Endometrial microvascular endothelial cells (primary cell): ENCODE measurements around the gene CHST3. TPM values are rescaled to one million over a fixed set of nuclear protein-coding genes. Genes with fewer than 3 reads are reported as not detected.
"Not testable (repeated sequence)": the region's sequence is repeated elsewhere in the genome, so short reads cannot be mapped to it uniquely, and the experiment has no call there.

Source experiments
- in situ Hi-C: cut with HindIII; loops from 2 replicates; pipeline ENCODE4 v1.10.0; 2017; ENCODE audit warnings: low sequenced_read_pairs, low pct_unique_long_range_greater_than_20kb; ENCODE audit errors: inconsistent ontology term
- total RNA-seq: library from RNA; depleted of rRNA; stranded (reverse); fragments of >200 nt; gene quantifications from one replicate; pipeline ENCODE4 v1.2.3, GENCODE V29; 2015; ENCODE audit errors: inconsistent ontology term

CHST3 gene
- total RNA-seq, 1 donor from 2014 or later, result 6.8 TPM

DNA sequence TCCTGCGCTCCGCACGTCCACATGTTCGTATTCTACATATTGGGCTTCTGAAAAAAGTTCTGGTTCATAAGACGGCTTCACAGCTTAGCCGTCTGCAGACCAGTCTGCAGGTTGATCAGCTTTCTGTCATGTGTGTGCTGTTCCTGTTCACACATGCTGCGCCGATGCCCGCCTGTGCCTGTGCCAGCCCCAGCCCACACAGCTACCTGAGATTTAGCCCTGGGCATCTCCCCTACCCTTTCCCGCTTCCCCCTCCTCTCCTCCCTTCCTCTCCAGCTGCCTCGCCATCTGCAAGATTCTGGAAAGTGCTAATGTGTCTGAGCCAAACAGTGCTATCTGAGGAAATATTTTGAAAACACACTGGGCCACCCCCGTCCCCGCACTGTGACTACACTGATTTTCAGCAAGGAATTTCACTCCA, 7.1 kb downstream of the CHST3 start:
- in situ Hi-C loops, result no loop called here

DNA sequence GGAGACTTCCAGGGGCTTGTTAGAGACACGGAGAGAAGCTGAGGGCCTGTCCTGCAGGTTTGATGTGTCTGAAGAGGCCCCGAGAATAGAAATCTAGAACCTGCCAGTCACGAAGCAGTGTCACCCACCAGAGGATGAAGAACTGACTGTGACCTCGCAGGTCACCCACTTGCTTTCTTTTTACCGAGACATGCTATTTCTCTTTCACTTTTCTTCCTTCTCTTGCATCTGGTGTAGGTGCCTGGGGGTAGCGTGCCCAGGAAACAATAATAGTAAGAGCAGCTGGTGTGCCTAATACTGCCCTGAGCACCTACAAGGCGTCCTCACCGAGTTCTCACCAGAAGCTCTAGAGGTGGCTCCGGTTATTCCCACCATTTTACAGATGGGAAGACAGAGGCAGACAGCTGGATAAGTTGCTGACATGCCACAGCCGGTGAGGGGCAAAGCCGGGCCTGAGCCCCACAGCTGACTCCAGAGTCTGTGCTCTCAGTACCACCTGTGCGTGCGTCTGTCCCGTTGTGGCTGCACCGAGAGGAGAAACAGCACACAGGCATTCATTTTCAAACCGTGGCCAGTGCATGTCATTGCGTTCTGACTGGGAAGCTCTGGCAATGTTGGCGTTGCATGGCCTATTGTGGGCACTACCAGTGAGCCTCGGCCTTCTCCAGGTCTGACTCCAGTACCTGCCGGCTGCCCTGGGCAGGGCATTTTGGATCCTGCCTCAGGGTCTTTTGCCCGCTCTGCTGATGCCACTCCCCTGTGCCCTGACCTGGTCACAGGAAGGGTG, 7.8 kb downstream of the CHST3 start:
- in situ Hi-C loops, result no loop called here

DNA sequence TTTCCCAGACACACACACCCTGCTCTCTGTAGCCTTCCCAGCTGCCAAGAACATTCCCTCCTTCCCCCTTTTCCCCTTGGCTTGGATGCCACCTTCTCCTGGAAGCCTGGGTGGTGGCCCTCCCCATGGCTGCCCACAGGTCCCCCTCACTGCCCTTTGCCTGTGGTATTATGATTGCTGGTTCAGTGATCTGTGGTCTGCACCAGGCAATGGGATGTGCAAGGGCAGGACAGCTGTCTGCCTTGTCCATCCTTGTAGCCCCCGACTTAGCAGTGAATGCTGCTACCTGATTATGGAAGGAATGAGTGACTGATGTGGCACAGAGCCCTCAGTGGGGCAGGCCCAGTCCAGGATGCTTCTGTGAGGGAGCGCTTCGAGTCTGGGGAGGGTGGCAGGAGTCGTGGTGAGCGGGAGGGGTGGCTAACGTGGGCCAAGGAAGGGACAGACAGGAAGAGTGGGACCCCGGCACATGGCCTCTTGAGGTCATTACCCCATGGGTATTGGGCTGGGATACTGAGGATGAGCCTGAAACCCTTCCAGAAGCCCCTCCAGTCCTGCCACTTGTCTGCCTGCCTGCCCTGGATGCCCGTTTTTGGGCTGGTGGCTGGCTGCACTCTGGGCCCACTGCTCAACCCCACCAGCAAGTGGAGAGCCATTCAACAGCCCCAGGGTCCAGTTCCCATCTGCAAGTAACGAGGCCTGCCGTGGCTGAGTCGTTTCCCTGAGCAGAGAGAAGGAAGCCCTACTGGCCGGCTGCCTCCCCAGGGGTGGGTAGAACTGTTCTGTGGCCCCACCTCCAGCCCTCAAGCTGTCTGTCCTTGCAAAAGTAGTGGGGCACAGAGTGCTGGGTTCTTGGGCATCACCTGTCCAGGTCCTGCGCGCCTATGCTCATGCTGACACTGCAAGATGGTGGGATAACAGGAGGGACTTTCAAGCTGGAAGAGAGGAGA, 8.8 kb downstream of the CHST3 start:
- in situ Hi-C loops, result no loop called here

DNA sequence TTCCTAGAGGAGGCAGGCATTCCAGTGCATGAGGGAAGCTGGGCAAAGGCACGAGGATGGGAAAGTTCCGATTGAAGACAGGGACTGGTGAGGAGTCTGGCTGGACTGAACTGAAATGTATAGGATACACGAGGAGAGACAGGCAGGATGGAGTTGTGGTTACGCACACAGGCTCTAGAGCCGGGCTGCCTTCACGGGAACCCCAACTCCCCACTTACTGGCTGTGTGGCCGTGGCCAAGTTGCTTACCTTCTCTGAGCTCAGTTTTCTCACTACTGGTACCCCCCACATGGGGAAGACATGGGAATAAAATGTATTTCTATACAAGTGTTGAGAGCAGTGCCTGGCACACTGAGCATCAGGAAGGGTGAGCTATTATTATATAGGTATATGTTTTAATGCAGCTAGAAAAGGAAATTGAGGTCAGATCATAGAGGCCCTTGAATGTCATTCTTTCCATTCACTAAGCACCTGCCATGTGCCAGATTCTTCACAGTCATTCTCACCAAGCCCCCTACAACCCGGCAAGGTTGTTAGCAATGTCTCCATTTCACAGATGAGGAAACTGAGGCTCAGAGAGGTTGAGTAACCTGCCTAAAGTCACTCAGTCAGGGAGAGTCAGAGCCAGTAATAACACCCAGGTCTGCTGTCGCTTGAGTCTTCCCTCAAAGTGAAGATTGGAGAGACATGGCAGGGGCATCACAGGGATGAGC, 9.7 kb downstream of the CHST3 start:
- in situ Hi-C loops, result no loop called here

DNA sequence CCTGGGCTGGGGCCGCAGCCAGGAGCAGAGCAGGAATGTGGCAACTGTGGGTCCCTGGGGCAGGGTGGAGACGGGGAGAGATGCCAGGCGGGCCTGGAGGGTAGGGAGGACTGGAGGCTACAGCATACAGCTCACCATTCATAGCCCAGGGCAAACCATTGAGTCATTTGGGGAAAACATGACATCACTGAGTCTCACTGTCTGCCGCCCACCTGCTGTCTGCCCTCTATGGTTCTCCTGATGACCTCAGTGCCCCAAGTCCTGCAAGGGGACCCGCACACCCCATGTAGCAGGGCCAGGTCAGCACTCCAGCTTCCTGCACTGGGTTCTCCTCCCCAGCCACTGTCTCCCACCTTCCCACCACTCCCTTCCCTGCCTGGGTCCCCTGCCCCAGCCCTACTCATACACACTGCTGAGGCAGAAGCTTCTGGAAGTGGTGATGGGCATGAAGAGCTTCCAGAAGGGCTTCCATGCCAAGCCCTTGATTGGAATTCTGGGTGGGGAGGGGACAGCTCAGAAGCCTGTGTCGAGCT, 10.4 kb downstream of the CHST3 start:
- in situ Hi-C loops, result no loop called here

DNA sequence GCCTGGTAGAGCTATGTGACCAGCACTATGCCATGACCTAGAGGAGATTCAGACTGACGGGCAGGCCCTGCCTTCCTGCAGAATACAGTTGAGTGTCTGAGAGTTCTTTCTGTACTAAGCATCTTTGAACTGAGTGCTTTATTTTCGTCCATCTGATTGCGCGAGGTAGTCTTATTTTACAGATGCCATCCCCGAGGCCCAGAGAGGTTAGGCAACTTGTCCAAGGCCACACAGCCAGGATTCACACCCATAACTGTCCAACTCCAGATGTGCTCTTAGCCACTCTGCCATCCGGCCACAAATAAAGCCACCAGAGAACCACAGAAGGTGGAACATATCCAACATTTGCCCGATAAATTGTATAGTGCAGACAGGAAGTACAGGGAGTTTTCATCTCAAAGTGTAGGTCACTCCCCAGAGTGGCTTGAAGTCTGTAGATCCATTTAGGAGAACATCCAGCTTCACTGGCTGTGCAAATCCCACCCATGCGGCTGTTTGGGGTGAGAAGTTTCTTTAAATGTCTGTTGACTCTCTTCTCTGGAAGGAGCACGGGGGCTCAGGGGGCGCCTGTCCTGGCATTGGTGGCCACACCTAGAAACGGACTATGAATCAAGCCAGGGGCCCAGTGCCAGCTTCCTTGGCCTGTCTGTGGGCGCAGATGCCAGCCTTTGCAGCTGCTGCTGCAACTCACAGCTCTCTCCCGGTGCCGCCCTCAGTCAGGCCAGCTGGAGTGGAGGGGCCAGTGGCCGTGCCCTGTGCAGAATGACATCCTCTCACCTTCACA, 11.1 kb downstream of the CHST3 start:
- in situ Hi-C loops, result no loop called here

DNA sequence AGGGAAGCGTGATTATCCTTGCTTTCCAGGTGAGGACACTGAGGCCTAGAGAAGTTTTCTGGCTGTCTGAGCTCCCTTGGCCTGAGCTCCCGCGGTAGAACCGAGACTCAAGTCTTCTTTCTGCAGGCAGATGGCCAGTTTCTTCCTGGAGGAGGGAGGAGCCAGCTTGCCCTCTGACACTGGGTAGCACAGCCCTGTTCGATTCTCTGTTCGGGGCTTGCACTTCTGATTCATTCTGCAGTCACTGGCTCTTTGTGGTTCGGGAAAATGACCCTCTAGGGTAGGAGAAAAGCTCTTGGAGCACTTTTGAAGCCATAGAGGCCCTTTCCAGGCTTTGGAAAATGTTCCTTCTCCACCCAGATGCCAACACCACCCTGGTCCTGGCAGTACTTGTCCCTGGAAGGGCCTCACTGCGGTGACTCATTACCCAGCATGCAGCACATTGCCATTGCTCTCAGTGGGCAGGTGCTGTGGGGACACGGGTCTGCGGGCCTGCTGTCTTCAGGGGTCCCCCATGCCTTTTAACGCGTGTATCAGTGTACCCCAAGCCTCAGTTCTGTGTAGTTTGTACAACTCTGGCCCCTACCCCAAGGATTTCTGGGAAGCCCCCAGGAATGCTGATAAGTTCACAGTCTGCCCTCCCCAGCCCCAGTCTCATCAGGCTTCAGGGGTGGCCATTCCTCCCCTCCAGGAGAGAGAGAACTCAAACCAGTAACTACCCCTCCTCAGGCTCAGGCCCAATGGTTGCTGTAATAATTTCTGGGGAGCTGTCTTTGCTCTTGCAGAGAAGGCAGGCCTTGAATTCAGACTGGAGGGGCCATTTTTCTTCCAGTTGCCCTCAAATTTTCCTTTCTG, 11.9 kb downstream of the CHST3 start:
- in situ Hi-C loops, result no loop called here

DNA sequence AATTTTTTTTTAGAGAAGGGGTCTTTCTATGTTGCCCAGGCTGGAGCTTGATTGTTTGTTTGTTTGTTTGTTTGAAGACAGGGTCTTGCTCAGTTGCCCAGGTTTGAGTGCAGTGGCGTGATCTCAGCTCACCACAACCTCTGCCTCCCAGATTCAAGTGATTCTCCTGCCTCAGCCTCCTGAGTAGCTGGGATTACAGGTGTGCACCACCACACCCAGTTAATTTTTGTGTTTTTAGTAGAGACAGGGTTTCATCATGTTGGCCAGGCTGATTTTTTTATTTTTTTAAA, 13.4 kb downstream of the CHST3 start:
- in situ Hi-C loops, result not testable (repeated sequence)

DNA sequence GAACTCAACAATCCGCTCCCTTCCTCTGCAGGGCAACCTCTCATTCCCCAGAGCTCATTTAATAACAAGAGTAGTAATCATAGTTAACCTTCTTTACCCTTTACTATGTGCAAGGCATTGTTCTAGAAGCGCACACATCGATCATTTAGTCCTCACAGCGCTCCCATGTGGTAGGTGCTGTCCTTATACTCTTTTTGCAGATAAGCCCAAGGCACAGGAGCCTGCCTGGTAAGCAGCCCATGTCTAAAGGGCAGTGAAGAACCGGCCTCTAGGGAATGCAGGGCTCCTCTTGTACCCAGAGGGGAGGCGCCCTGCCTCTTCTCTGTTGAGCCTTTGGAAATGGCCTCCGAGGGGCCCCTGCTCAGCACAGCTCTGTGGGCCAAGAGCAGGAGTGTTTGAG, 14.3 kb downstream of the CHST3 start:
- in situ Hi-C loops, result no loop called here

DNA sequence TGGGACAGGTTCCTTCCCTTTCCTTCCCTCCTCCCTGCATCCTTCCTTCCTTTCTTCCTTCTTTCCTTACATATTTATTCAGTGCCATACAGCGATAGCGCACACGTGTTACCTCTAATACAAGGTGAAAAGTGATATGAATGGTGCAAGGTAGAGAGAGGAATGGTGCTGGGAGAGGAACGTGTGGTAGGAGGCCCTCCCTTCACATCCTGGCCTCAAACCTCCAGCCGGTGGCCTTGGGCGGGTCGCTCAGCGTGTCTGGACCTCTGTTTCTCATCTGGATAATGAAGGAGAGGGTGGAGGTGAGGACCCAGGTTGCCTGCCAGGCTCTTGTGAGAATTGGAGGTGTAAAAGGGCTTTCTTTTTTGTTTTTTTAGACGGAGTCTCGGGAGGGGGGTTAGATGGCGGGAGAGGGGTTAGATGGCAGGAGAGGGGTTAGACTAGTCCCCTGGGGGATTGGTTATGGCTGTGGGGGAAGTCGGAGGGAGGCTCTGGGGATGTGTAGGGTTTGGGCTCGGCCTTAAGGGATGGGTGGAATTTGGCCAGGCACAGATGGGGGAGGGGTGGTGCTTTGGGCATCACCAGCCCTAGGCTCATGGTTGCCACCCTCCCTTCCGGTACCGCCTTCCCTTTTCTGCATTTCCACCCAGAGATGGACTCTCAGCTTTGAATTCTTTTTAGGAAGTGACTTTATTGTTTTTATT, 14.9 kb downstream of the CHST3 start:
- in situ Hi-C loops, result no loop called here

DNA sequence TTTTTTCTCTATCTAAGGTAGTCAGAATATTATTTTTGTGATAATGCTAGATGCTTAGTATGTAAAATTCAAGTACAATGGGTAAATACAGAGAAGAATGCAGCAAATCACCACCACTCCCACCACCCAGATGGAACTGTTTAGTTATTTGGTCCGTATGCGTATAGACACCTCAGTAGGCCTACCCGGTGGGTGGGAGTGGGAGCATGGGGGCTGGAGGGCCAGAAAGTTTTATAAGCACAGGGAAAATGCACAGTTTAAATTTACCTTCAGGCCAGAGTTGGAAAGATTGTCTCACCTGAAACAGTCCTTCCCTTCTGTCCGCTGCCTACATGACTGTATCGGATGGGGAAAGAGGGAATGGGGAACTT, 15.5 kb downstream of the CHST3 start:
- in situ Hi-C loops, result no loop called here

DNA sequence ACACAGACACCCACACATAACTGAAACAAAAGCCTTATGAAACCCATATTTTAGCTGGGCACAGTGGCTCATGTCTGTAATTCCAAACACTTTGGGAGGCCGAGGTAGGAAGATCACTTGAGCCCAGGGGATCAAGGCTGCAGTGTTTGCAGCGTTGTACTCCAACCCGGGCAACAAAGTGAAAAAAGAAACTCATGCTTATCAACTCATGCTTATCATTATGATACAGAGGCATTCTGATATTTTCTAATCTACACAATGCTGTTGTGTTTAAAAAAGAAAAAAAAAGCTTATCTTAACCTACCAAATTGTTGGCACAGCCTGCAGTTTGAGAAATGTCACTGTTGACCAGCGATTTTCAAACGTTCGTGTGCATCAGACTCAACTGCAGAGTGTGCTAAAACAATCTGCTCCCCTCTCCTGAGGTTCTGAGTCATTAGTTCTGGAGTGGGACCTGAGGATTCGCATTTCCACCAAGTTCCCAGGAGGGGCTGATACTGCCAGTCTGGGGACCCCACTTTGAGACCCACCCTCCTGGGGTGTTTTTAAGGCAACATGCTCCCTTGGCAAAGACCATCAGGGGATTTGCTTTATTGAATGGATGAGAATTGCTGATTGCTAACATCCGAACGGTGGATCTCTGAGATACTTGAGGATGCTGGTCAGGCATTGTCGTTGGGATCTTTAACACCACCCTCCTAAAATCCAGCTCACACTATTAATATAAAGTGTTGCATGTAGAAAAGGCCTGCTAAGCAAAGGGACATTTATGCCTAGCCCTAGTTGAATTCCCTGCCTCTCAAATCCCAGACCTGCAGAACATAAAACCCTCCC, 16.2 kb downstream of the CHST3 start:
- in situ Hi-C loops, result no loop called here

DNA sequence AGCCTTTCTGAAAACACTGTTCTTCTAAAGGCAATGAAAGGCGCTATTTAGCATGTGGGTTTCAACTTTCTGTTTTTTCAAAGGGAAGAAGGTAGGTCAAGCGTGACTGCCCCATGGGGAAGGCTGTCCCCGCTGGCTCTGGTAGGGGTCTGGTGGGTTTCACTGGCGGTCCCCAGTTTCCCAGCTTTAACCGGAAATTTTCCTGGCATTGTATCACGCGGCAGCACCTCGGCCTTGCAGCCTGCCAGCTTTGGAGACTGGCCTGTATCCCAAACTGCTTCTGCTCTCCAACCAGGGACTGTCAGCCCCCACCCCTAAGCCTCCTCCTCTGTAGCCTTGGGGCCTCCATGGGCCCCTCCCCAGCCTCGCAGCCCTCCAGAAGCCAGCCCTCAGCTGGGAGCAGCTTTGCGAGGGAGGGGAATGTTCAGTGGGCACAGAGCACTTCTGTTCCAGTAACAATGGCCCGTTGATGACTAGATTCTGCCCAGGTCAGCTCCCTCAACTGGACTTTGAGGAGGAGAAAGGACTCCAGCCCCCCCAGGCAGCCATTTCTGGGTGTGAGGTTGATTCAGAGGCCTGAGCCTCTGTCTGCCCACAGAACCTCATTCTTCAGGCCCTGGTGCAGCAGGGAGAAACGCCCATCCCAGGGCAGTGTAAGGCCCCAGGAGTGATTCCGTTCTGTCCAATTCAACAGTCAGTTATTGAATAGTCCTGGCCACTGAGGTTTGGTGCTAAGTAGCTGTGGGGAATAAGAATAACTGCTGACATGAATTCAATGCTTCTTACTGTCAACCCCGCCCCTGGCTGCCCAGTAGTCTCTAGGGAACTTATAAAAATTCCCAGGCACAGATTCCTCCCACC, 17.1 kb downstream of the CHST3 start:
- in situ Hi-C loops, result no loop called here

DNA sequence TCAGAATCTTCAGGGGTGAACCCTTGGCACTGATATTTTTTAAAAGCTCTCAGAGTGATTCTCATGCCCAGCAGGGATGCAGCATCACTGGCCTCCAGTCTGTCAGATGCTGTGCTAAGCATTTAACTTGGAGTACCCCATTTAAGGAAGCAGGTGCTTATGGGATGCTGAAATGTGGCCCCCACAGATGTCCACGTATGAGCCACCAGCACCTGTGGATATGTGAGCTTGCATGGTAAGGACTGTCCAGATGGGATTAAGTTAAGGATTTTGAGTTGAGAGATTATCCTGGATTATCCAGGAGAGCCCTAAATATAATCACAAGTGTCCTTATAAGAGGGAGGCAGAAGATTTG, 17.7 kb downstream of the CHST3 start:
- in situ Hi-C loops, result no loop called here

DNA sequence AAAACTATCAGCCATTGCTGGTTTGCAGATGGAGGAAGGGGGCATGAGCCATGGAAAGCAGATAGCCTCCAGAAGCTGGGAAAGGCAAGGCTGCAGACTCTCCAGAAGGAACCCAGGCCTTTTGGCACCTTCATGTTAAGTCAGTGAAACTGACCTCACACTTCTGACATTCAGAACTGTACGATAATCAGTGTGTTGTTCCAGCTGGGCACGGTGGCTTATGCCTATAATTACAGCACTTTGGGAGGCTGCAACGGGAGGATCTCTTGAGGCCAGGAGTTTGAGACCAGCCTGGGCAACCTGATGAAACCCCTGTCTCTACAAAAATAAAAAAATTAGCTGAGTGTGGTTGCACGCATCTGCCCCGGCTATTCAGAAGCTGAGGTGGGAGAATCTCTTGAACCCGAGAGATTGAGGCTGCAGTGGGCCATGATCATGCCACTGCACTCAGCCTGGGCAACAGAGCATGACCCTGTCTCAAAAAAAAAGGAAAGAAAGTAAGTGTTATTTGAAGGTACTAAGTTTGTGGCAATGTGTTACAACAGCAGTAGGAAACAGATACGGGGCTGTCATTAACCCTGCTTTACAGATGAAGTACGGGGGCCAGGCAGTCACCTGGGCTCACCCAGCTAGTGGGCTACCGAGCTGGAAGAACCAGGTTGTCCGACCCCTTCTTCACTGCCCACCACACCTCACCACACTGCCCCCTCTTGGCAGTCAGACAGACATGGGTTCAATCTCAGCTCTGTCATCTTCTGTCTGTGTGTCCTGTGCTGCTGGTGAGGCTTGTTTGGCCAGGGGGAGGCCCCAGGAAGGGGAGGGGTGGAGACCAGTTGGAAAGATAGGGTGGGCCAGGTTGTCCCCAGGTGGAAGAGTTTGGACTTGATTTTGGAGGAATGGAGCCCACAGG, 18.3 kb downstream of the CHST3 start:
- in situ Hi-C loops, result no loop called here
